HG03521 (cell line): ENCODE measurements around the gene C7.

Source experiments
- ATAC-seq: cut with Tn5 transposase; IDR thresholded peaks from one replicate; pipeline ENCODE4 v1.9.1; 2021; ENCODE audit warnings: mild to moderate bottlenecking, moderate library complexity; ENCODE audit not compliant: unreplicated experiment

Gene C7

GRCh38 chr5:40915341-40915926, 6.1 kb downstream of the C7 start:
- ATAC-seq, result no peak

- no peak for ATAC-seq
Observed at GRCh38 chr5:40916226-40916625, 6.9 kb downstream of the C7 start.

- ATAC-seq, result no peak
Observed at GRCh38 chr5:40928886-40929448, 19.7 kb downstream of the C7 start.

GRCh38 chr5:40932766-40933165, 23.5 kb downstream of the C7 start:
- no peak for ATAC-seq

DNA sequence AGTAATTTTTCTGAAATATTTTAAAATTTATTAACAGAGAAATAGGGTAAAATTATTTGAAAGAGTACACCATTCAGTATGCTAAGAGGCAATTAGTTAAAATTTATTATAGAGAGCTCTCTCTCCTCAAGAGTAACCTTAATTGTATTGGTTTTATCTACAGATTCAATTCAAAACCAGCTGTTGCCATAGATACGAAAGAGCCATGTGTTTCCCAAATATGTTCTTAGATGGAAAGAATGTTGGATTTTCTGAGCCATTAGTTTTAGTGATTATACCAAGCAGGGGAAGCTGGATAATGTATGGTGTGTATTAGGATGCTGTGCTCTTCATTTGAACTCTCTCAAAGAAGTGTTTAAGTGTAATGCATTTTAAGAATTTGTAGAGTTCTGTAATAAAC, 27.8 kb downstream of the C7 start:
- ATAC-seq, result no peak

DNA sequence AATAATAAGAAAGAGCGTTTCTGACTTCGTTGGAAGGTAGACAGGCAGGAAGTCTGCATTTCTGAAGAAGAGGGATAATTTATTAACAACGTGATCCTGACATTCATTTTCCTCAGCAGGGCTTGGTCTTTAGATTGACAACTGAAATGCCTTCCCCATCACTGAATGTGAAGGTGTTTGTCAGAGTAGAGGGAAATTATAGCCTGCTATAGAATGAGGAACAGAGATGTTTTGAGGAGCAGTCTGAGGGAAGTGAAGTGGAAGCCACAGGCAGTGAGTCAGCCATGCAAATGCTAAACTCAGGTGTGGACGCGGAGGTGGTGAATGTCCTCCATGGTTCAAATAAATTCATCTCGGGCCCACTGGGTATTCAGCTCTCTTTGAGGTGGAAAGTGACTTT, 30.5 kb downstream of the C7 start:
- ATAC-seq, result no peak

GRCh38 chr5:40945111-40945510, 35.8 kb downstream of the C7 start:
- ATAC-seq, result no peak

GRCh38 chr5:40955313-40955712, 46.0 kb downstream of the C7 start:
- no peak for ATAC-seq

DNA sequence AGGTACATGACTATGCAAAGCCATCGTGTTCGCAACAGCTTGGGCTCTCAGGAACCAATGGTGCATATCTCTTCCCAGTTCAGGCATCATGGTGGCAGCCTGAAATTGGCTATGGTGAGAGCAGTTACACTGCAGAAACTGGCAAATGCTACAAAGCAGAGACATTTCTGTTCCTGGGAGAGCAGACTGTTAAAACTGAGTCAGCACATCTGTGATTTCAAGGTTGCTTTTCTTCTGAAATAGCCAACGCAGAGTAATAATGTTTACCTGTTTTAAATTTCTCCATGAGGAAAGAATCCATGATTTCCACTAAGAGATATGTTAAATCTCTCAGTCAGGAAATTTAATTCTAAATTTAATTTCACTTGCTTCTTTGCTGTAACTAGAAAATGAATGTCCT, 47.8 kb downstream of the C7 start:
- ATAC-seq, result no peak

DNA sequence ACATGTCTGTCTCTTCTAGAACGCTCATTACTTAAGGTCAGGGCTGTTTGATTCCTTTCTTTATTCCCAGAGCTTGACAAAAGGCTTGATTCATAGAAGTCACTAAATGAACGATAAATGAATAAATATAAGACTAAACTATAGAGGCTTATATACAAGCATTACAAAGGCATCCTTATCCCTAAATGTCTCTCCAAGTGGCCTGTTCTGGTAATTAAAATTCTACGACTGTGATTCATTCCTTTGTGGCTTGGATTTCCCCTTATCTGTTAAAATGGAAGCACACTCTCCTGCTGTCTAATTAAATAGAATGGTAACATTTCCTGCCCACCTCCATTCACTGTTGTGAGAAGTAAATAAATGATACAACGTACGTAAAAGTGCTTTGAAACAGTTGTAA, 49.5 kb downstream of the C7 start:
- ATAC-seq, result no peak

DNA sequence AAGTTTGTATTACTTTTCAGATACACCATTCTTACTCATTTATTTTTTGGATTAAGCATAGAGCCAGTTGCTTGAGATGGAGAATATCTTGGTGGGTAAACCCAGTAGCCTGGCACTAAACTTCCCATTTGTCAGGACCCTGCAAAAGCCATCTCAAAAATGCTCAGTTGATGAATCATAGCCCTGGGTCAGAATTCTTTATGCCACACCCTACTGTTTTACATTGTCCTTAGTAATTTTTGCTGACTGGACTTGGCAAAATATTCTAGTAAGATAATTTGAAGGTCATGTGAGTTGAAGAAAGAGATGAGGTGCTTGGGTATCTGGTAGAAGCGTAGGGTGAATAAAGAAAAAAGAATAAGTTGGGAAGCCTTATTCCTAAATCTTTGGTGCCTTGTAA, 50.7 kb downstream of the C7 start:
- no peak for ATAC-seq

- no peak for ATAC-seq
Observed at GRCh38 chr5:40962207-40962955, 53.1 kb downstream of the C7 start.

DNA sequence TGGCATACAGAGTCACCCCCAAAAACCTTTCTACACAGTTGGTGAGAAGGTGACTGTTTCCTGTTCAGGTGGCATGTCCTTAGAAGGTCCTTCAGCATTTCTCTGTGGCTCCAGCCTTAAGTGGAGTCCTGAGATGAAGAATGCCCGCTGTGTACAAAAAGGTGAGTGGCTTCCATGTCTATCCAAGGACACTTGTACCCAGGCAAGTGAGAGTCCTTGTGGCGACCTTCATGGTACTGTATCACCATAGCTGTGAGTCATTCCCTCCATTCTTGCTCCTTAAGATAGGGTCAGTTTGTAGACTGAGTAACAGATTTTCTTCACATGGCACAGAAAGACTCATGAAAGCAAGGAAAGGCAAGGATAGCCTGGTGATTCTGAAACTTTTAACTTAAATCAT, 63.1 kb downstream of the C7 start:
- ATAC-seq, result no peak

- ATAC-seq, result no peak
Observed at GRCh38 chr5:40973364-40974004, 64.2 kb downstream of the C7 start.

DNA sequence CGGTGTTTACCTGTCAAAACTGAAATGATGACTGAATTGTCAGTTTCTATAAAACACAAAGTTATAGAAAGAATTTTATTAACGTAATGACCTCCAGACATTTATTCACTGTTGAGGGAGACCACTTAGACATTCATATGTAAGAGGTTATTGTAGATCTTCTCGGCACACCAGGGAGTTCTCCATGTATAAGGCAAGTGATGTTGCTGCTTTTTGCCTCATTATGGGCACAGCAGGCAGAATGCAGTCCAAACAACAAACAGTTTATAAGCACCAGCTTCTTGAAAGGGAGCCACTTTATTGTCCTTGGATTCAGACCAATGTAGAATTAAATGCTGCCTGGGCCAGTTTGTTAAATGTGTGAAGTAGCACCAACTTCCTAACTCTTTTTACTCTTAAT, 66.7 kb downstream of the C7 start:
- no peak for ATAC-seq

- no peak for ATAC-seq
Observed at GRCh38 chr5:40976836-40977235, 67.5 kb downstream of the C7 start.

DNA sequence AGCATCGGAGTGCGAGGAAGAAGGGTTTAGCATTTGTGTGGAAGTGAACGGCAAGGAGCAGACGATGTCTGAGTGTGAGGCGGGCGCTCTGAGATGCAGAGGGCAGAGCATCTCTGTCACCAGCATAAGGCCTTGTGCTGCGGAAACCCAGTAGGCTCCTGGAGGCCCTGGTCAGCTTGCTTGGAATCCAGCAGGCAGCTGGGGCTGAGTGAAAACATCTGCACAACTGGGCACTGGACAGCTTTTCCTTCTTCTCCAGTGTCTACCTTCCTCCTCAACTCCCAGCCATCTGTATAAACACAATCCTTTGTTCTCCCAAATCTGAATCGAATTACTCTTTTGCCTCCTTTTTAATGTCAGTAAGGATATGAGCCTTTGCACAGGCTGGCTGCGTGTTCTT, 72.1 kb downstream of the C7 start:
- no peak for ATAC-seq

- ATAC-seq, result no peak
Observed at GRCh38 chr5:40983781-40984180, 74.5 kb downstream of the C7 start.

- ATAC-seq, result no peak
Observed at GRCh38 chr5:40984884-40985283, 75.6 kb downstream of the C7 start.

DNA sequence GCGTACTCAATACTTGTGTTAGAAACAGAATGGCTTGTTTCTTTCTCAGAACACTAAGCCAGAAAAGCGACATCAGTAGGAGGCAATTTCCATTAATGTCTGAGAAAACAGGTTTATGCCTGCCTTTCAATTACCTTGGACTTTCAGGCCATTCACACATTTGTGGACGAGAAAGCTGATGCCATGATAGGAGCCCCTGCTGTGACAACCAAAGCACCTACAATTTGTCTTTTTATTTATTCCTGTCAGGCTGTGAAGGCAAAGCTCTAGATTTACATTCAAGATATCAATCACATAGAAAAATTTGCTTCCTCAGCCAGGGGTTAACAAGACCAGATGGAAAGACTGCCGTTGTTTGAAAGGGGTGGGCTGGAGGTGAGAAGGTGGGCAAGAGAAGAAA, 76.2 kb downstream of the C7 start:
- no peak for ATAC-seq

DNA sequence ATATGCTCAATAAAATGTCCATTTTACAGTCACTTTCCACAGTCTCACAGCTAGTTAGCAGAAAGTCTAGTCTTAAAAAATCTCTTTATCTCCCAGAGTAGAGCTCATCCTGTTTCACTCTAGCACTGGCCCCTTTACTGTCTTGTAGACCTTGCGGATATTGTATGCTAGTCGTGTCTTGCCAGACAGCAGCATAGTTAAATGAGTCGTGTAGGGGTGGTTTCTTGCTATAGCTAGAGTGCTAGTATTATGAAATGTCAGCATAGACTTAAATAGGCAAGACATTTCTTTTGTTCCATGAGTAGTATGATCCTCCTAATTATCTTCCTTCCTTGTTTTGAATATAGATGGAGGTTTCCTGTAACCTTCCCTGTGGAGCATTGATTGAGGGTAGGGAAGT, 77.4 kb downstream of the C7 start:
- ATAC-seq, result no peak

DNA sequence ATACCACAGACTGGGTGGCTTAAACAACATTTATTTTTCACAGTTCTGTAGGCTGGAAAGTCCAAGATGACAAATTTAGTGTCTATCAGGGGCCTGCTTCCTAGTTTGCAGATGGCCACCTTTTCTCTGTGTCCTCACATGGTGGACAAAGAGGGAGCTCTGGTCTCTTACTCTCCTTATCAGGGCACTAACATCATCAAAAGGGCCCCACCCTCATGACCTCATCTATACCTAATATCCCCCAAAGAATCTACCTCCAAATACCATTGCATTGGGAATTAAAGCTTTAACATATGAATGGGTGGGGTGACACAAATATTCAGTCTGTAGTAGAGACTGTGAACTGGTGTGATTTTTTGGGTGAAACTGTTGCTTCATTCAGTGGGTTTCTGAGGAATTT, 78.1 kb downstream of the C7 start:
- ATAC-seq, result no peak
